ENCODE data around the gene MYL7.

- TF ChIP-seq CTCF (IDR thresholded peaks at IDR 0.05): no peak
- no peak for TF ChIP-seq POLR2A (IDR thresholded peaks at IDR 0.05)
- TF ChIP-seq POLR2AphosphoS5 (IDR thresholded peaks at IDR 0.05): no peak
- no peak for TF ChIP-seq EP300 (IDR thresholded peaks at IDR 0.05)
These were observed 41.5 kb downstream of the MYL7 start for GRCh38 chr7:44099669-44100068.

Data from gastroesophageal sphincter (tissue), 3 donors.